NCI-H2196 (cell line): ENCODE measurements around the gene SRP14.
A peak's percentile ranks its signal among the peaks of the same experiment; 100 is the strongest.

ENCODE experiments used
- DNase-seq: peaks from one replicate; lab custom pipeline; 2025; ENCODE audit not compliant: unreplicated experiment; lab: John Stamatoyannopoulos, UW

SRP14 gene

DNA sequence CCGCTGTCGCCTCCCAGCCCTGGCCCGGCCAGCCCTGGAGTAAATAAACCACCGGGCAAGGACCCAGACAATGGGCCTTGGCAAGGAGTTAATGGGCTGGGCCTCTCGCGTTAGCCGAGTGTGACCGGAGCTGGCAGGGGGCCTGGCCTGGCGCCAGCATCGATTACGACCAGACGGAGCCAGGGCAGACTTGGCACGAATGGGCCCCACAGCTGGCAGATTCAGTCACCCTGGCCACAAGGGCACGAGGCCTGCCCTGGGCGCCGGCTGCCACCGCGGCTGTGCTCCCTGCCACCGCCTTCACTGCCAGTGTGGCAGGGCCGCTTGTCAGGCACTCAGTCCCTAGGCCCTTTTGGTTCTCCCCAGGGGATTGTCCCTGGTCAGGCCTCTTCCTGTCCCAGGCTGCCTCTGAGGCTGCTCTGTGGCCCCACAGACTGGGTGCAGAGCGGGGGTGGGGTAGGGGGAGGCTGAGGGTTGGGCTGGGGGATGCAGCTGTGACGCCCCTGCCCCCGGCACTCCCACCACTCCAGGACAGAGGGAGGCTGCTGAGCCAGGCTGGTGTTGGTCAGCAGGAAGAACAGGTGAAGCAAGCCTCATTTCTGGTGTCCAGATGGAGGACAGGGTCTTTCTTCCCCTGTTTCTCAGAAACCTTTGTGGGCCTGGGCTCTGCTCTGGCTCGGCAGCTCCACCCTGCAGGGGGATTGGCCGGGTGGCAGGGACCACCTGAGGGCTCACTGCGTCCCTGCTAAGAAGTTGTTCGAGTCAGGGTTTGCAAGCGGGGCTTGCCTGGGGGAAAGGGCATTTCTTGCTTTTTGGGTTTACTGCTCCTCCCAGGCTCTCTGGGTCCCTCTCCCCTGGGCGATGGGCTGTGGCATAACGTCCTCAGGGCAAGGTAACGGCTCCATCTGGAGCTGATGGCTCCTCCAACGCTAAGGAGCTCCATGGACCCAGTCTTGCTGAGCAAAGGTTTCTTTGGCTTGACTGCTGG lies 30.5 kb upstream of the SRP14 start:
- peak; percentile 92 for DNase-seq

DNA sequence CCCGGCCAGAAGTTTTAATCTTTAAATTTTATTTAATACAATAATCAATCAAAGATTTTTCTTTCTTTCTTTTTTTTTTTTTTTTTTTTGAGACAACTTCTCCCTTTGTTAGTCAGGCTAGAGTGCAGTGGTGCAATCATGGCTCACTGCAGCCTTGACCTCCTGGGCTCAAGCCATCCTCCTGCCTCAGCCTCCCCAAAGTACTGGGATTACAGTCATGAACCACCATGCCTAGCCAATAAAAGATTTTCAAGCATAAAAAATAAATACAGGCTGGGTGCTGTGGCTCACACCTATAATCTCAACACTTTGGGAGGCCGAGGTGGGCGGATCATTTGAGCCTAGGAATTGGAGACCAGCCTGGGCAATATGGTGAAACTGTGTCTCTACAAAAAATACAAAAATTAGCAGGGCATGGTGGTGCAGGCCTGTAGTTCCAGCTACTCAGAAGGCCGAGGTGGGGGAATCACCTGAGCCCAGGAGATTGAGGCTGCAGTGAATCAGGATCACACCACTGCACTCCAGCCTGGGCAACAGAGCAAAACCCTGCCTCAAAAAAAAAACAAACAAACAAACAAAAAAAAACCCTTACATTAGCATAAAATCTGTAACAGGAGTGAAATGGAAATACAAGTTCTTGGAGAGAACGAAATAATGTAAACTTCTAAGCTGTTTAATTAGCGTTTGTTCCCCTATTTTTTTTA lies 29.1 kb upstream of the SRP14 start:
- DNase-seq = no peak

DNA sequence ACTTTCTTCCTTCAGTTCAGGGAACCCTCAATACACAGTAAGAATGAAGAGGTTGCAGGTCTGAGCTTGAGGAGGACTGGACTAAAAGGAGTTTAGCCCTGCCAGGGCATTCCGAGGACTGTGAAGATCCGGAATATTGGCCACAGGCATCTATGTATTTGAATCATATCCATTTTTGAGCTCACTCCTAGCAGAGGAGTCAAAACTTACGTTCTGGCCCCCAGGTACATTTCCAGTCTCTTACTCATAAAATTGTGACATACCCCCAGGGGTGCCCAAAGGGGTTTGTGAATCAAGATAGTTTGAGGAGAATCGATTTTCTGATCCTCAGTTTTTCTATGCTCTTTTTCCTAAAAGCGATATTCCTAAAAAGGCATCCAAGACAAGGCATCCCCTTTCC lies 27.6 kb upstream of the SRP14 start:
- DNase-seq = no peak

DNA sequence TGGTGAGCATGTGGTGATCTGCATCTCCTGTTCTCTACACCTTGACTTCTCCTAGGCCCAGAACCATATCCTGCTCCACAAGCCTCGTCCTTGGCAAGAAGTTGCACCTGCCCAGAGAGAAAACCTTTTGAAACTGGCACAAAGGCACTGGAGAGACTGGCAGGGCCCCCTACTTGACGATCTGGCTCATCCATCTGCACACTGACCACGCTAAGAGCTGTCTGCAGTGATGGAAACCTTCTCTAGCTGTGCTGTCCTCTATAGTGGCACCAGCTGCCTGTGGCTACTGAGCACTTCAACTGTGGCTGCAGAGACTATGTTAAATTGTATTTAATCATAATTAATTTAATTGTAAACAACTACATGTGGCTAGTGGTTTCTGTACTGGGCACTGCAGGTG lies 26.2 kb upstream of the SRP14 start:
- DNase-seq = peak; percentile 37

DNA sequence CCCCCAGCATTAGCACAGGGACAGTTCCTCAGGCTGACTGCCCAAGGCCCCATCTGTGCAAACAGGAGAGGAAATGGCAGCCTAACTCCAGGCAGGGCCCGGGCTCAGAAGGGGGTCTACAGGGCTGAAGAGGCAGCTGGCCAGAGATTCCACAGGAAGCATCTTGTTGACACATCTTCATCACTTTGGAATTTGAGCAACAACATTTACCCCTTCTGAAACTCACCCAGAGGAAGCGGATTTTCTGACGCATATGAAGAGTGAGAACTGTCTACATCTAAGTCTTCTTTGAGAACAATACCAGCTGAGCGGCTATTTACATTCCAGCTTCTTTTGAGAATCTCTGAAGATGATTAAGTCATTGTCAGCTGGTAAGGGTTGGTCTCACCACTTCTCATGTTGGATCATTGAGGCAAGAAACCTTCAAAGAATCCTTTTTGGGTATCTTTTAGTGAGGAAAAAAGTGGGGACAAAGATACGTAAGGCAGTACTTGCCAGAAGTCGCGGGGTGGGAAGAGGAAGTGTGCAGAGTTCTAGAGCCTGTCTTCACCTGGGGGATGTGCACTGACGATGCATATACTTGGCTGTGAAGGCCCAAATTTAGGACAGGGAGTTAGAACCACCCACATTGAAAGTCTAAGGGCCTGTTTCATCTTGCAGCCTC lies 25.4 kb upstream of the SRP14 start:
- DNase-seq = no peak

DNA sequence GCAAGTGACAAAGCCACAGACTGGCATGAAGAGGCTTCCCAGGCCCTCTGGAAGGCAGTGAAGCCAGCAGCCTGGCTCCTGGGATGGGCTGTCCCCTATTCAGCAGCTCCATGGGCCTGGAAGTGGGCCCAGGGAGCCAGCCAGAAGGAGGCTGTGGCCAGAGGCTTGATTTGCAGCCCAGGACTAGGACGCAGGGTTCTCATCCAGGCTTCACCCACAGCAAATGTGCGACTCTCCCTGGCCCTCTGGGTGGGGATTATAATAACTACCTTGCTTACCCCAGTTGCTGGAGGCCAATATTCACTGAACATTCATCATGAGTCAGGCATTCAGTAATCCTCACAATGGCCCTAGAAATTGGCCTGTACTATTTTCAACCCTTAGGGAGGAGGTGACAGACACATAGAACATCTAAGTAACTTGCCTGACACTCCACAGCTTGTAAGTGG lies 24.6 kb upstream of the SRP14 start:
- no peak for DNase-seq

DNA sequence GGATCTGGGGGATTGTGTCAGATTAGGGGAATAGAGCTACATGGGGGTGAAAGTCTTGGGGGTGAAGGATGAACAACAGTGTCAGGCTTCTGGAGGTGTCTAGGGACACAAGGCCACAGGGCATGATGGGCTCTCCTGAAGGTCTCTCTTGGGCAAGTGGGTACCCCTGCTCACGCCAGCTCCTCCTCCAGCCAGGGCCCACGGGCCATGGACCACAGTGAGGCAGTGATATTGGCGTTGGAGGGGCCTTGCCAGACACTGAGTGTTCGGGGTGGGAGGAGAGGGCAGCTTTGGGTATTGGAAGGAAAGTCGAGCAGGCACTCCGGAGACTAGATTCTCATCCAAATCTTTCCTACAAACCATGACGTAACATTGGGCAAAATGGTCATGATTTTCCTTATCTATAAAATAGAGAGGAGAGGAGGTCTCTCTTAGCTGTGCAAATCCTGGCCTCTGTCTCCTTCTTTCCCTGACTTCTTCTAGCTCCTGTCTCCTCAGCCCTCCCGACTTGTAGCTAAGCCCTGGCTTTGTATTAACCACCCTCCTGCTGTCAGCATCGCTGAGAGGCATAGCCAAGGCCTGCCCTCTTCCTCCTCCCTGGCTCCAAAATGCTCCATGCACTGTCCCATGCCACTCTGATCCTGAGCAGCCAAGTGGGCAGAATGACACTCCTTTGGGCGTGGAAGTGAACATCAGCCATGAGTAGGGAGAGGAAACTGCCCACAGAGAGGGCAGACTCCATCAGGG lies 24.0 kb upstream of the SRP14 start:
- DNase-seq = no peak

DNA sequence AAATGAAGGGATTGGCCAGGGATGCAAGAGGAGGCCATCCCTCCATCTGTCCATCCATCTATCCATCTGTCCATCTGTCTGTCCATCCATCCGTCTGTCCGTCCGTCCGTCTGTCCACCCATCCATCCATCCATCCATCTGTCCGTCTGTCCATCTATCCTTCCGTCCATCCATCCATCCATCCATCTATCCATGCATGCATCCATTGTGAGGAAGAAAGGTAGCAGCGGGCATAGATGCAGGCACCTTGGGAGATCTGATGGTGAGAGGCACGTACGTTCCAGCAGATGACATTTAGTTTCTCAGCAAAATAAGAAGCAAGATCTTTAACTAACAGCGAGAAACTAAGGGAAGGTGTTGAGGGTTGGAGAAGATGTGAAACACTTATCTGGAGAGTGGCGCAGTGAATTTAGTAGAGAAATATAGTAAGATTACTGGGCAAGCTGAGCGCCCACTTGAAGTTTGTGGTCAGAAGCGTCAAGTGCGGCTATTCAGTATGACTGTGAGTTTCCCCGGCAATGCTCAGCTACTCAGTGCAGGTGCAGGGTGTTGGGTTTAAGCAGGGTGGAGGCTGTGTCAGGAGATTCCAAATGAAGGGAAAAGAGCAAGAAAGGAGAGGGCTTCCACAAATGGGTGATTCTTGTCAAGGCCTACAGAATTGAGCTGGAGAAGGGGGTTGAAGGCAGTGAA lies 22.4 kb upstream of the SRP14 start:
- peak; percentile 16 for DNase-seq

DNA sequence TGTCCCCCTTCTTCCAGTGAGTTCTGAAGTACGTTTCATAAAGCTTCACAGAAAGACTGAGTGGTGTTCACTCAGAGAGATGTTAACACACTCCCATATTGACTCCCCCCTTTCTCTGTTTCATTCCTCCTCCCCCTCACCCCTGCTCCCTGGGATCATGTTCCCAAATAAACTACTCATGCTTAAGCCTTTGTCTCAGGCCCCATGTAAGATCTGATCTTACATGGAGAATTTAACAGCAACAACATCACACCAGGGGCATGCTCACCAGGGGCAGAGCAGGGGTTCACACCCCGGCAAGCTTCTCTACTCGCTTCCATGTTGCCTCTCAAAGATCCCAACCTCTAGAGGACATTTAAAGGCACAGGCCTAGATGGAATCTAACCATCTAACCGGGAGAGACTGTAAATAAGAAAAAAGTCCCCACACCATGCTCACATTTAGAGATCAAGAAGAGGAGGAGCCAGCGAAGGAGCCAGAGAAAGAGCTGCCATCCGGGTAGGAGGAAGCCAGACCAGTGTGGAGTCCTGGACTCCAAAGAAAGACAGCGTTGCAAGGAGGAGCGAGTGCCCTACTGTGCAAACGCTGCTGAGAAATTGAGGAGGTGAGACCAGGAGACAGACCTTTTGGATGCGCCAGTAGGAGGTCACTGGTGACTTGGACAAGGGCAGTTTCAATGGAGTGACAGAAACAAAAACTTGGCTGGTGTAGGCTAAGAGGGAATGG lies 21.4 kb upstream of the SRP14 start:
- DNase-seq = no peak

DNA sequence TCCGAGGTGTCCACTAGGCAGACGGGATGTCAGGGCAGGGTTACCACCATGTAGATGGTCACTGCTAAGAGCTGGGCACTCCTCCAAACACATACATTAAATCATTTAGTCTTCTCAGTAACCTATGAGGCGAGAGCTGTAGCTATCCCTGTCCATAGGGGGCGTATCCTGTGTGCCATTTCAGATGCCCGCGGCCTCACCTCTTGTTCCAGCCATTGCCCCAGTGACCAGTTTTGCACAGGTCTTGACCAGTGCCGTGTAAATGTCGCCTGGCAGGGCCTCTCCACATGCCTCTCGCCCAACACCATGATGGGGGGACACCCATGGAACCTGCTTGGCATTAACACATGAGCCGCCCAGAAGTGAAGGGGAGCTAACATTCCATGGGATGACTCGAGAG lies 20.8 kb upstream of the SRP14 start:
- no peak for DNase-seq

DNA sequence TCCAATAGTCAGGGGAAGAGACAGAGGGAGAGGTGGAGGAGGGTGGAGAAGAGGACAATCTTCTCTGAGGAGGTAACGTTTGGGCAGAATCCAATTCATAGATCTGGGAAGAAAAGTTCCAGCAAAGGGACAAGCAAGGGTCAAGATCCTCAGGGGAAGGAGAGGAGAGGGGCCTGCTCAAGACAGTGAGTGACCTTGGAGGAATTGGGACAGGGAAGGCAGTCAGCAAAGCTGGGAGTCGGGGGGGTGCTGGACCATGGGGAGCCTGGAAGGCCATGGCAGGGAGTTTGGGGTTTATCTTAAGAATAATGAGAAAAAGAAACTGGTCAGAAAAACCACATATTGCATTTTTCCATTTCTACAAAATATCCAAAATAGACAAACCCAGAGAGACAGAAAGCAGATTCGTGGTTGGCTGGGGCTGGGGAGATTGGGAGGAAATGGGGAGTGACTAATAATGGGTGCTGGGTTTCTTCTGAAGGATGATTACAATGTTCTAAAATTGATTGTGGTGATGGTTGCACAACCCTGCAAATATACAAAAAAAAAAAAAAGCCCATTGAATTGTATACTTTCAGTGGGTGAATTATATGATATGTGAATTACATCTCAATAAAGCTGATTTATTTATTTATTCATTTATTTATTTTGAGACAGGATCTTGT lies 19.6 kb upstream of the SRP14 start:
- DNase-seq = no peak

DNA sequence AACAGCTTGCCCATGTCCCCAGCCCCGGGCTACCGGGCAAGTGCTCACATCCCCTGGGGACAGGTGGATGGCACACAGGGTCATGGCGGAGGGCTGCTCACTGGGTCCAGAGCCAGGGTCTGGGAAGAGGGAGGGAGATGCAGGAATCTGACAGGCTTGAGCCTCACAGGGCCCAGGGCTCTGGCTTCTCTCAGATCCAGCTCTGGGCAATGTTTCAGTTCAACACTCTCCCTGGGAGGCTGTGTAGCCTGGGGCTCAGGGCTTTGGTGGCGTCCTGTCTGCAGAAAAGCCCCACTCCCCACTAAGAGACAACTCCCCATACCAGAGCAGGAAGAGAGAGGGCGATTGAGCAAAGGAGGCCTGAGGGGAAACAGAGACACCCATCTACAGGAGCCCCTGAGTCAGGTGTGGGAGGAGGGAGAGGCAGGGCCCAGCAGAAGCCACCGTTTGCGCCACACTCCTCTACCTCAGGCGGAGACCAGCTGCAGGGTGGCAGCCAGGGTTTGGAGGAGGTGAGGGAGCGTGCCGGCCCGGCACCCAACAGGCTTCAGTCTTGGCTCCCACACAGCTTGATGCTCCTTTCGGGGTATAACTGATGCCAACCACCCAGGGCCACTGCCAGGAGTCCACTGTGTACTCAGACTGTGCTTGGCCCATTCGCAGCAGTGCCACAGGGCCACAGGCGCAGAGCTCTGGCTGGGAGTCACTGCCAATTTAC lies 16.8 kb upstream of the SRP14 start:
- DNase-seq = peak; percentile 26

DNA sequence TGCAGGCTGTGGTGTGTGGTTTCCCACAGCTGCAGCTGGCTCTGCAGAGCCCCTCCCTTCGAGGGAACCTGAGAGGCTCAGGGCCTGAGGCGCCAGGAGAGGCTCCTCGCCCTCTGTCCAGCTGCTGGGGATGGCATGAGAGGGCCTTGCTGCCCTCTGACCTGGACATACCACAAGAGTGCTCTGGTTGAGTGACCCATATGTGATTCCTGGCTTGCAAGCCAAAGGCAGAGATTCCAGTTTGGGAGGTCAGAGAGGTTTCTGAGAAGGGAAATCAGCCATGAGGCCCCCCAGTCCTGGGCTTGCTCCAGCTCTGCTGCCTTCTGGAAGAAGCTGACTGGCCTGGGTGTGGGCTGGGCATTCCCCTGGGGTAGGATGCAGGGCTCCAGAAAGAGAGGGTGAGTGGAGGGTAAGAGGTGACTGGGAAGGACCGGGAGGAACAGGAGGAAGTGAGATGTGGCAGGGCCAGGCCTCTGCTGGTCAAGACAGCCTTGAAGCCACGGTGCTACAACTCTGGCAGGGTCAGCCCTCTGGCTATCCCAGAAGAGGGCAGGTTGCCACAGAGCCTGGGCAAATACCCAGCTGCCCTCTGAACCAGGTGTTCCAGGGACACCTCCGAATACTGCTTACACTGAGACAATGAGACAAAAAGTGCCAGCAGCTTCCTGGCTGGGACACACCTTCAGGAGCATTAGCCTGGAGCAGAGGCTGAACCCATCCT lies 16.0 kb upstream of the SRP14 start:
- DNase-seq = peak; percentile 78

DNA sequence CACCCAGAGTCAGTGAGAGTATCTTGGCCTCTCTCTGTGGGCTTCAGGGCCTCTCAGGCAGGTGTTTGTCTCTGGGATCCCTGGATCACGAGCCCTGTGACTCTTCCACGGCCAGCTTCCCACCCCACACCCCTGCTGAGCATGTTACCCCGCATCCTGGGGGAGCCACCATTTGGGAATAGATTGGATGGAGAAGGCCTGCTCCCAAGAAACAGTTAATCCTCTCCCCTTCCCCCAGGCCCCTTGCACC lies 15.5 kb upstream of the SRP14 start:
- DNase-seq = no peak

DNA sequence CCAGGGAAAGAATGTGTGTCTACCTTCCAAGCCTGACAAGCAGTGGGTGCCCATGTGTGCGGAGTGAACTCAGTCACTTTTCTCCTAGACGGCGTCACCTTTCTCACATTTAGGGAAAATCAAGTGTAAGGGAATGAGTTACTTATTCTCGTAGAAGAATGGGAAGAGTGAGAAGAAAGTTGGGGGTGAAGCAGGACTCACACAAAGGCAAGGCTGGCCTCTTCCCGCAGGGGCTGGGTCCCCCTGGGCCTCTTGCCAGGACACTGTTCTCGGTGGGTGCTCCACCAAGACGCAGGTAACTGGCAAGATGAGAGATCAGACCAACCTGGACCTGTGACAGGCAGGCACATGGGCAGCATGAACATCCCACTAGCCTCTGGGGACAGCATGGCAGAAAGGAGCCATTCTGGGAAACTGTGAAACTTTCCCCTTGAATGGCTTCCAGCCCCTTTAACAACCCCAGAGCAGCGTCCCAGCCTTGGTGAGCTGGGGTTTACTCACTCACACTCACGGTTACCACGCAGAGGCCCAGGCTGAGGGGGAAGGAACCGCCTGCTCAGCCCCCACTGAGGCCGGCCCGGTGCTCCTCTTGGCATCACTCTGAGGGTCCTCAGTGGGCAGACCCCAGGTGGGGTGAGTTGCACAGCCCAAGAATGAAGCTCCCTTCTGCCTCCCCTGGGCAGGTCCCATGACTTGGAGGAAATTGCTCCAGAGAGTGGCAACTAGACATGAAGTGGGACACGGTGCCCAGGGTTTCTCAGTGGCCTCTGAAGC lies 15.0 kb upstream of the SRP14 start:
- no peak for DNase-seq

DNA sequence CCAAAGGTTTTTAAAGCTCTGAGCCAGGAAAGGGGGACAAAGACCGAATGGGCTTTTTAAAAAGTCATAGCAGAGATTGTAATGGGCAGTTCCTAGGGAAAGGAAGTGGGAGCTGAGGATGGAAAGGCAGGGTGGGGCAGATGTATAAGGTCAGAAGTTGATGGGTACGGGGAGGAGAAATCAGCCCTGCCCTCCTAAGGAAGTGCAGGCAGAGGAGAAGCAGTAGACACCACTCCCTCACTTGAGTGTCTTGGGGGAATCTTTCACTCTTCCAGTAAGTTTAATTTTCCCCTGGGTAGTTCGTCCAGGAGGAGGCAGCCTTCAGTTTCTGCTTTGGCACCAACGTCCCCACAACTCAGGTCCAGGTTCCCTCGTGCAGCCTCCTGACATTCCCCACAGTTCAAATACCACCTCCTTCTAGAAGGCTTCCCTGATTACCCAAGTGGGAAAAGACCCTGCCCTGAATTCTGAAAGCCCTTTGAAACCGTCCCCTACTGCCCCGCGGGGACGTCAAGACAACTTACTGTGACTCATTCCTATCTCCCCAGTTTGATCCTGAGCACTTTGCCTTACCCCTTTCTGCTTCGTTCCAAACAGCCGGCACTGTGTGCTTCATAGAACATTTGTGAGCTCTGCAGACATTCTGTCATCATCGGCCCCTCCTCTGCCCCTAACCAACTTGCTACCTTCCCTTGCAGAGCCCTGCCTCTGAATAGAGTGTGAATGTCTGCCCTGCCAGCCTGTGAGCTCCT lies 14.3 kb upstream of the SRP14 start:
- DNase-seq = no peak

DNA sequence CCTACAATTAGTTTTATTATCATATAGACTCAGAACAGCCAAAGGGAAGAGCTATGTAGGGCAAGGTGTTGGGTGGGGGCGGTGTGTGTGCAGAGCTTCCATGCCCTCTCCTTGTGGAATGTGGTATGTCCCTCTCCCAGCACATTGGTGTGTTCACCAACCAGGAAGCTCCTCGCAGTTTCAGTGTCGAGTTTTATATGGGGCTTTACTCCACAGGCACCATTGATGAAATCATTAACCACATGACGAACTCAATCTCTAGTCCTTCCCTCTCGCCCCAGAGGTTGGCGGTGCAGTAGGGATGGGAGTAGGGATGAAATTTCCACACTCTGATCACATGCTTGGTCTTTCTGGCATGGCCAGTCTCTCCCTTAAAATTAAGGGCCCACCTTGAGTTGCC lies 13.6 kb upstream of the SRP14 start:
- DNase-seq = no peak
